GM21423 (cell line): ENCODE results near the gene ABLIM1.

Experiments used
- ATAC-seq: cut with Tn5 transposase; IDR thresholded peaks from one replicate; pipeline ENCODE4 v1.9.1; 2021; ENCODE audit warnings: mild to moderate bottlenecking, moderate library complexity; ENCODE audit not compliant: unreplicated experiment

Gene ABLIM1

DNA sequence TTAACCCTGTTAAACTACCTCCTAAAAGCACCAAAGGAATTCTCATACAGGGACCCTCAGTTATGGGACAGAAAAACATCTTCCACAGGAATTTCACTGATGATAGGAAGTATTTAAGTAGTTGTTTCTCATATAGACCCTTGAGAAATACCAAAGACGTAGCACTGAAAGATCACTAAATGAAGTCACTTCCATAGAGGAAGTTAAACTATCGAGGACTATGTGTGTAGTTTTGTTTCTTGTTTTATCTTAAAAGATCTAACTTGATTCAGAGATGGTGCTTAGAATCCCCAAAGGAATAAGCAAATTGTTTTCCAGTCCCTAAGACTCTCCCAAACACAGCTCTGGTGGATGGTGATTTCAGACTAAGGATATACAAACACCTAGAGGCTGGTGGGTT lies 159.0 kb downstream of the ABLIM1 start:
- ATAC-seq = peak; percentile 19

DNA sequence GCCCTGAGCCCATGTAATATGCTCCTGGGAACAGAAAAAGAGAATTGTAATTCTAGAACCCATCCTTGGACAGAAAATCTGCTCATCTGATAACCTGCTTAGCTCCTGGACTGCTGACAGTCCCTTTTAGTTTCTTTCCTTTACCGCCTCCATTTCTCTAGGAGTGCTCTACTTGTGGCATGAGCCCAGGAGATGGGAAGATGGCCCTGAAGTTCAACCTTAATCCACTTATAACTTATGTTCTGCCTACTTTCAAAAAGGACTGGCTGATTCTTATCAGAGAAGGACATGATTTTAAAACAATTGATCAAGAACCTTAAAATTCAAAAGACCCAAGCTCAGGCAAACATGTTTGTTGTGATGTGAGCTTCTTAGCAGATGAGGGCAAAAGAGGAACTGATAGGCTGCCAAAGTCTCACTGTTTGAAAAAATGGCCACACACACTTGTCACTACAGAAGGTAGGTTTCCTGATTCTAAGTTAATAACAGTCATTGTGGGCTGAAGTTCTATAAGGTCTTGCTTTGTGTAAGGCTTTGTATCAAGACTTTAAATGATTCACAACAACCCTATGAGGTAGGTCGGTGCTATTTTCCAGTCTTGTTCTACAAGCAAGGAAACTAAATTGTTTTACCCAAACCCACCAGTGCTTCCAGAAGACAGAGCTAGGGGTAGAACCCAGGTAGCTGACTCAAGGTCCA lies 159.5 kb downstream of the ABLIM1 start:
- ATAC-seq = peak; percentile 71

DNA sequence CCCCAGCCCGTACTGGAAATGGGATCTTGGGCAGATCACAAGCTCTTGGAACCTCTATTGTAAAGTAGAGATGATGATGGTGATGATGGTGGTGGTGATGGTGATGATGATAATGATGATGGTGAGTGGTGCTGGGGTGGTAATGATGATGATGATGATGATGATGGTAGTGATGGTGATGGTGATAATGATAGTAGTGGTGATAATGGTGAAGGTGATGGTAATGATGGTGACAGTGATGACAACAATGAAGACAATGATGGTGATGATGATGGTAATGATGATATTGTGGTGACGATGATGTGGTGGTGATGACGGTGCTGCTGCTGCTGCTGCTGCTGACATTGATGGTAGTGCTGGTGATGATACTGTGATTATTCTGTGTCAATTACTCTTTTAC lies 162.8 kb downstream of the ABLIM1 start:
- no peak for ATAC-seq

DNA sequence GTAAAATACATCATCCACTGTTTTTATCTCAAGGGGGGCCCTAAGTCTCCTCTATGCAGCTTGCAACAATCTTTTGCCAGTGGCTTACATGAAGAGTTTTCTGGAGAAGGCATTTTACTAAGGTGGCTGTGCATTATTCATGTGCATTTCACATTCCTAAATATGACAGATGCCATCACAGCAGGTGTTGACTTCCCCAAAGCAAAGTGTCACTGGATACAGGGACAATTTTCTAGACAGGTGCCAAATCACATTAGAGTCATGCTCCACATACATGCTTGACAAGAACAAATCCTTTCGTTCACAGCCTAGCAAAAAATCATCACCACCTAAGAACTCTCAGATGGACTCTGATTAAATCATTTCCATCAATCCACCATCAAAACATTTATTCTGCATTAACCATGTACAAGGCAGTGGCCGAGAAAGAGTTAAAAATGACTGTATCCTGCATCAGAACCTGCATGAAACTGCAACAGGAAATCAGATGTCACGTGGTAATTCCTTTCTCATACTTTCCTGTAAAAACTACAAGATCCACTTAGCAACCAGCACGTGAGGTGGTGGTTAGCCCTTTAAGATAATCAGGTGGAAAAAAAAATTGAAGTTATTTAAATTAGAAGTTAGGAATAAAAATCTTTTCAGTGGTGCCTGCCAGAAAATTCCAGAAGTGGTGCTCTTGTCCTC lies 165.6 kb downstream of the ABLIM1 start:
- no peak for ATAC-seq

DNA sequence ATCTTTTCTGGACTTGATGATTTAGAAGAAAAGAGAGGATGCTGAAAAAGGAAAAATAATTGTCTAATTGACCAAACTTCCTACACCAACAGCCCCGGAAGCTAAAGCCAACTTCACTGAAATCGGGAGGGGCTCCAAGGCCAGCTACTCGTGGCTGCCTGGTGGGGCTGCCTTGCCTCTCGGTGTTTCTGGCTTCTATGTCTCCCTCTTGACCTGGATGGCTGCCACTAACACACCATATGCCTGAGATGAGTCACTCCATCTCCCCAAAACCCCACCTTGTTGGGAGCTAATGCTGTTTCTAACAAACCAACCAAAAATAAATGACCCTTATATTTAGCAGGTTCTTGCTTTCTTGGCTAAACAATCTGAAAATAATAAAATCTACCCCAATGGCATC lies 166.1 kb downstream of the ABLIM1 start:
- no peak for ATAC-seq

DNA sequence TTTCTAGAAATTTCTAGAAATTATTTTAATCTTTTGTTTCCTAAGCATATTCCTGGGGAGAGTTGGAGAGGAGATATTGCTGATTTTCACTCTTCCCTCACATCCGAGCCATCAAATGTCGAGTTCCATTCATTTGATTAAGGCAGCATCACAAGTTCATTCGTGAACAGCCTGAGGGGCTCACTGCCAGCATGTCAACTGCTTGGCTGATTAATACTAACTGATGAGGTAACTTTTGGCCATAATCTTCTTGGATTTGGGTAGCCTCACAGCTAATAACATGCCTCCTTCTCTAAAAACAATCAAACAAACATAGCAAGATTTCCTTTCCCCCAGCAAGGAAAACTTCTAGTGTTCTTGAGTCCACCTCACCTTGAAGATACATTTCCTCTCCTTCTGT lies 166.7 kb downstream of the ABLIM1 start:
- ATAC-seq = no peak

DNA sequence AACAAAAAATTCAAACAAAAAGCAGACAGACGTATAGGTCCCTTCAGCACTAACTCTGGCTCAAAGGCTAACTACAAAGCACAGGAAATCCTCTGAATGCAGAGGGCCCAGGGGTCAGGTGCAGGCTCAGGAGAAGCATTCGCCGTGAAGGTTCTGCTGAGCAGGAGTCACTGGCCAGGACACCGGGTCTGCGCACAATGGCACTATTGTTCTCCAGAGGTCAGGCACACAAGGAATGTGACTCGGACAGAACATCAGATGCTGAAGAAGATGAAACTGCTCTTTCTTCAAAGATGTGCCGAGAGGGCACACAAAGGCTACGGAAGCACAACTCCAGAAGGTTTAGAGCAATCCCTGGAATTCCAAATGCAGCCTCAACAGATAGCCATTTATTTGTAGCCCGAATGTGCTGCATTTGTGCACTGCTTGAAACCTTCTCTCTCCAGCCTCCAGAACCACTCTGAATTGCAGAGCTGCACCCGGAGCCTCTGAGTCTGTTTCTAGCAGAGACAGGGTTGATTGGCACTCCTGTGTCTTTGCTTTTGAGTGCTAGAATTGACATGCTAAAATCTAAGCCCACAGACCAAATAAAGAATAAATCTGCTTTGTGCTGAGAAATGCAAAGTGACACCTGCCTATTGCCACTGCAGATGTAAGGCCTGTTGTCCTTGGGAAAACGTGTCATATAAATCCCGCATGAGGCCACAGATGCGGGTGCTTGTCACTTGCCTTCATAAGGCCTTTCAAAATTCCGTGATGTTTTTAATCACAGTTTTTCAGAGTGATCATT lies 168.4 kb downstream of the ABLIM1 start:
- no peak for ATAC-seq

DNA sequence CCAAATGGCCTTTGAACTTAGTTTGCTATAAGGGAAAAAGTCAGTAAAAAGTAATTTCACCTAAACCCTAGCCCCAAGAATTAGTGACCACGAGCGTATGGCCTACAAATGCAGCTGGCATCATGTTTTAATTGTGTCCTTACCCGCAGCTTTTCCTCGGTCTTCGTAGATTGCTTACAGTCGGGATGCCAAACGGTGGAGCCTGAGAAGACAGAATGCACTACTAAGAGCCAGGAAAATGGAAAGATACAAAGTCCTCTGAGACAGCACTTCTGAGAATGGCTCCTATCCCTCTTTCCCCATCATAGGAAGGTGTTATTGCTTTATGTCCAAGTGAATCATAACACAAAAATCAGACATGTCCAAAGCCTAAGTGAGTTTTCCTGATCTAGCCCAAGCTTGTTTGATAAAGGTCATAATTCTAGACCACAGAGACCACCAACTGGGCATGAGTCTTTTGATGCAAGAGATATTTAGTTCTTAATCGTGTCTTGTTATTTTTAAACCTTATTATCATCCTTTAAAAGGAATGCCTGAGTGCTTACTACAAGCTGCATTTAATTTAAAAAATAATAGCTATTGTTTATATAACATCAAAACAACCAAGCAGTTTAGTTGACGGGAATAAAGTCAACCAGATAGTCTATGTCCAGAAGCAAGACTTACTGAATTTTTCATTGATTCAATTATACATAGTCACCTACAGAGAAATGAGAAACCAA lies 170.1 kb downstream of the ABLIM1 start:
- ATAC-seq = no peak

DNA sequence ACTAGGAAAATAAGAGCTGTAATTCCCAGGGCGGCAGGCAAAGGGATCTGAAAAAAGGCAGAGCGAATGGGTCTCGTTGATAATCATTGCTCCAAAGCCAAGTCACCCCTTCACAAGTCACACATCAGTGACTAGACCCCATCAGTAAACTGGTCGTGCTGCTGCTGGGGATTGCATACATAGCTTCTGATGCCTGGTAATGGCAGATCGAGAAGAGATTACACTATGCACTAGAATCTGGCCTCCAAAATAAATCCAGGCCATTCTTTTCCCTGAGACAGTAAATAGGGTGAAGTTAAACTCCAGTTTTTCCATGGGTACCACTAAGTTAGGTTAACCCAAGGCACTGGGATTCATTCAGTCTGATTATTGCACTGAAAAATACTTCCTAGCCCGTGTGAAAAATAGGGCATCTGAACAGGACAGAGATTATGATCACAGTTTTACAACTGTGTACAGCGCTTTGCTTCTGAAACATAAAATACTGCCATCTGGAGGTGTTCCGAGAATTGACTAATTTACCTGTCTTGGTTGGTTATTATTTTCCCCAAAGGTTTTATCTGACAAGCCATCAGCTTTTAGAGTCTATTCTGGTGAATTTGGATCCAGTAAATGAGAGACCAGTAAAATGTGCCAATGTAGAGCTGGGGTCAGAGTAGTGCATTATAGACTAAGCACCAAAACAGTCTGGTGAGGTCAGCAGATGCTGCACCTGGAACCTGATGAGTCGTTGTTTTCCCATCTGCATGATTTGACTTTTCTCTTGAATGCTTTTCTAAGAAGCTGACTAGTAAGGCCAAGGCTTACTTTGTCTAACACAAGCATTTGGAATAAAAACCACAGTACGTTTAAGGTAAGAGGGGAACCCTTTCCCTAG lies 170.9 kb downstream of the ABLIM1 start:
- no peak for ATAC-seq

DNA sequence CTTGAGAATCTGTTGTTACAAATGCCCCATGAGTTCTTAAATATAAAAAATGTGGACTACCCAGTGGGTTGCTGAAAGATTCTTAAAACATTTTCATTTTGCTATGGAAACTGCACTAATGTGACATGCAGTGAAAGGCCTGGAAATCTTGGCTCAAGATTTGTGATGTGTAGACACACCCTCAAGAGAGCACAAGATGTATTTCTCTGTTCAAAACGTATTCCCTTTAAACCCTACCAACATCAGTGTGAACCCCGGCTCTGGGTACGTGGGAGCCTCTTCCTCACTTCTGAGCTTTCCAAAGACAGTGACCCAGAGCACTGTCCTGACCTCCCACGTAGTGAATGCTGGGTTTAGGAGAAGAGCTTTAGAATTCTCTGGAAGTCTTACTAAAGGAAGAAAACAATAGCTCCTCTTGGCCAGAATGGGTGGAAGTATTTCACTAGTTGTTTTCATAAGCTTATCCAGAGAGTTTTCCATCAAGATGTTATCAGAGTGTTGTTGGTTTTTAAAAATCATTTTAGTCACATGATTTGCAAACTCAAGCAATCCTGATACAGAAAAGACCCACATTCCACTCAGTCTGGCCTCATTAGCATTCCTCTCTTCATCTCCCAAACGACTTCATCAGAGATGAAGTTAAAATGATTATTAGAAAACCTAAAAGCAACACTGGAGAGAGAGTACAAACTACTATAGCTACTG lies 172.2 kb downstream of the ABLIM1 start:
- ATAC-seq = no peak

DNA sequence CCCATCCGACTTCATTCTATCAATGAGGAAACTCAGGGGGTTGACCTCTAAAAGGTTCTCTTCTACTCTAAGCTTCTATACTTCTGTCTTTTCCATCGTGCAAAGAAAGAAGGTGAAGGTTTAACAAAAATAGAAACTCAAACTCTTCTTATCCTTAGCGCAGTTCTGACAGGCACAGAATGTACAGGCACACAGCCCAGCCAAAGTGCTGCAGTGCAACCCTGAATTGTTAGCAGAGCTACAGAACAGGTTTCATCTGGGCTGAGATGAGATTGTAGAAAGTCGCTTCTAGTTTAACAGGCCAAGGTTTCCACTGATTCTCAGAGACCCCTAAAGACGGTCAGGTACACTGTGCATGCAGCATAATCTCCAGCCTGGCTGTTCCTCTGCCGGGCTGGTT lies 174.5 kb downstream of the ABLIM1 start:
- no peak for ATAC-seq

DNA sequence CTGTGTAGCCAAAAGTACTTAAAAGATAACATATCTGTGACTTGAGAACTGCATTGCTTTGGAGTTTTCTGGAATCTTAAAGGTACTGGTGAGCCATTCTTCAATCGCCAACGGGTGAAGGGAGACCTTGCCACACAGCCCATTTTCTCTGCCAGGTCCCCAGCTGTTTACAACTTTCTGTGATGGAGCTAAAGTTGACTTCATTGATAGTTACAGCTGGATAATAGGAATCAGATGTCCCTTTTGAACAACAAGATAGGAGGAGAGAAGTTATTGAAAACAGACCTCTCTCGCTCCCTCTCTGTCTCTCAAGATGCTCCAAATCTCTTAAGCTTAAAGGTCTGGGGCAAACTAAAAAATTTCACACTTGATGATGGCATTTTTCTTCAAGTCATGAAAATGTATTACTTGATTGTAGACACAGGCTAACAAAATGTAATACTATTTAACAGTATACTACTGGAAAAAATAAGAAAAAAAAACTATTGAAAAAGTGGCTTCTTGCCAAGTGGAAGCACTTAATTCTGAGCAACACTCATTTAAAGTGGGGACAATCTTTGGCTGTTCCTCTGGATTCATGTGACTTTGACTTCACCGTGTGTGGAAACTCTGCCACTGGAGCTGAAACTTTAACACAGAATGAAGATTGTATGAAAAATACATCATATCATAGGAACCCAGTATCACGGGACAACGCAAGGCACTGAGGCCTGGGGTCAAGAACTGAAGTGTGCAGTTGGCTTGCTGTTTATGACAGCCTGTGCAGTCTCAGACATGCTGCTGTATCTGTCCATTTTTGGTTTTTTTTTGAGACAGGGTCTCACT lies 175.4 kb downstream of the ABLIM1 start:
- ATAC-seq = no peak

DNA sequence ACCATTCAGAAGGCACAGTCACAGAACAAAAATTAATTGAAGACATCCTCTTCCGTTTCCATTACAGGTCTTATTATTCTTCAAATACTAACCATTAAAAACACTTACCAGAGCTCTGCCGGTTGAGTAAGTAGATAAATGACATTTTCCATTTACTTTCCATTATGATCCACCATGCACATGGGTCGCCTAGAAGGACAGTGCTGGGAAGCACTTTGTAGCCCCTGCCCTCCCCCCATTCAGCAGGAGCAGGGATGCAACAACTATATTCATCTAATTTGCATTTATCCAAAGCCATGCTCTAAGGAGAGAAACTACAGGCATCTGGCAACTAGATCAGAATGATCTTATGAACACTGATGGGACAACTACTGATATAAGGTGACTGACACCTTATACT lies 177.0 kb downstream of the ABLIM1 start:
- ATAC-seq = no peak

DNA sequence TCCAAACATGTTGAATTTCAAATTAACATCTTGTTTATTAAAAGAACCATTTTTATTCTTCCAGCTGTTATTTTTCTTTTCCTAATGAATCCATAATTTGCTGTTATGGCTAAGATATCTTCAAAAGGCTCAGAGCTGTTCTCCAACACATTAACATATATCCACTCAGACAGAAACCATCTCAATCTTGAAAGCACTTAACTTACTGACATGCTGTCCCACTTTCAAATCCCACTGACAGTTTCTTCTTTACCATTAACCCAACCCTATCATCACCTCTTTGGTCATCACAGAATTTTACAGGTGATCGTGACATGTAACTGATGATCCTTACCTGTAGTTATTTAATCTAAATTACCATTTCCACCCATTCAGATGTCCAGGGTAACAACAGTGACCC lies 178.2 kb downstream of the ABLIM1 start:
- no peak for ATAC-seq

DNA sequence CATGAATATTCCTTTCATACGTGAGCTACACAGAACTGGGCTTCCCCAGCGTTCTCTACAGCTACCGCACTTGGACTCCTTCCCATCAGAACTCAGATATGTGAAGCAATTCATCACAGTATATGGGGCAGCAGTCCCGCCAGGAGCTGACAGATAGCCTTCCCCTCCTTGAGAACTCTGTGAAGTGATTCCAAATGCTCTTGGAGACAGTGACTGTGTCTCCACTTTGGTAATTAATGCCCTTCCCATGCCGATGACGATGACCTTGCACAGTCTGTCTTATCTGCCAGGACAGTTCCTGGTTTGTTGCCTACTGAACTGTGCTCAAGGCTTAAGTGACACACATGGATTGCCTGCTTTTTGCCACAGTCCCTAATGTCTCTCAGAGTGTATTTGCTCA lies 178.8 kb downstream of the ABLIM1 start:
- no peak for ATAC-seq

DNA sequence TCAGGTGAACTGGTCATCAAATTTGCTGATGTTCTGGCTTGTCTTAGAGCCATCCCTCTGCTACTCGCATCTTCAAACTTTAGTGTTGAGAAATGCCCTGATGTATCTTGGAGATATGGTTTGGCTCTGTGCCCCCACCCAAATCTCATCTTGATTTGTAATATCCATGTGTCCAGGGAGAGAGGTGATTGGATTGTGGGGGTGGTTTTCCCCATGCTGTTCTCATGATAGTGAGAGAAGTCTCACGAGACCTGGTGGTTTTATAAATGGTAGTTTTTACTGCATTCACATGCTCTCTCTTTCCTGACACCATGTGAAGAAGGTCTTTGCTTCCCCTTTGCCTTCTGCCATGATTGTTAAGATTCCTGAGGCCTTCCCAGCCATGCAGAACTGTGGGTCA lies 179.8 kb downstream of the ABLIM1 start:
- ATAC-seq = no peak

DNA sequence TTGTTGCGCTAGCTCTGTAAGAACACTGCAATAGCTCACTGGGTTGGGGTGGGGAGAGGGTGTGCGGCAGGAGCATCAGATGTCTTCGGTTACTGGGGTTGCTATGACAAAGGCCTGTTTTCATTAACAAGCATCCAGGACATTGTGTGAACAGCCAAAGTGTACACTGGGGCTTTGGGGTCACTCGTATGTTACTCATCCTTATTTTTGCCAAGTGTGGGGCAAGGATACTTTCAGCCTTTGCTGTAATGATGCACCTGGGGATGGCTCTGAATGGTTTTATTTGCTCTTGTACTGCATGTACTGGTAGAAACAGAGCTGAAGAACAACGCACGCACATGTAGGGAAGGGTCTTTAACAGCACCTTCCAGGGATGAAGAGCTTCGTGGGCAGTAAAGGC lies 180.8 kb downstream of the ABLIM1 start:
- ATAC-seq = no peak

DNA sequence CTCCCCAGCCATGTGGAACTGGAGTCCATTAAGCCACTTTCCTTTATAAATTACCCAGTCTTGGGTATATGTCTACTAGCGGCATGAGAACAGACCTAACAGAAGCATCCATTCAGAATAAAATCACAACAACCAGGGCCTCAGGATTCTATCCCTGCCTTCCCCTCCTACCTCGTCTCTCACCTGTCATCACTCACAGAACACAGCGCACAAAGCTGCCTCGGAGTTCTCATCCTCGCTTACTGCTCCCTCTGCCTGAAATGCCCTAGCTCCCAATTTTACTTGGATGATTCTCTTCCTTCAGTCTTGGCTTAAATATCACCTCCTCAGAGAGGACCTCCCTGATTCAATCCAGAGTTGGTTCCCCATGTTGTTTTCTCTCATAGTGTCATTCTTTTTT lies 183.1 kb downstream of the ABLIM1 start:
- ATAC-seq = no peak

DNA sequence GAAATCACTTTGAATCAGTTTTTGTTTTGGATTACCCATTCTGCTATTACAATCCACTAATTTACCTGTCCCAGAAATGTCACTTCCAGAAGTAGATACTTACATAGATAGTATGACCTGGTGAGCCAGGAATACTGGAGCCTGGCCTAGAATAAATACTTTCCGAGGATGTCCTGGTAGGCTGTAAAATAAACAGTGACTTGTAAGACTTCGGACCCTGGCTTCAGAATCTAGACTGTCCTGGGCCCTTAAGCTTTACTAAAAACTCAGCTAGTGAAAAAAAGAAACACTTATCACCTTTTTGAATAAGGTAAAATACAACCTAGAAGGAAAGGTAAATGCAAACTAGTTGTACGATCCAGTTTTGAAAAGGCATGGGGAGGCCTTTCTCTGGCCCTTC lies 184.3 kb downstream of the ABLIM1 start:
- no peak for ATAC-seq
